ENCODE measurements around the gene MYO3B.
"Not testable (repeated sequence)": the region's sequence is repeated elsewhere in the genome, so short reads cannot be mapped to it uniquely, and the experiment has no call there.

MYO3B gene

GRCh38 chr2:170349269-170349668 is 171.3 kb downstream of the MYO3B start:
- not testable (repeated sequence) for DNase-seq; H4K8ac ChIP-seq (ENCODE audit: low read depth, low read length)

GRCh38 chr2:170350929-170351826 is 173.2 kb downstream of the MYO3B start:
- Histone ChIP-seq H4K8ac (ENCODE audit: low read depth, low read length) (no peak overlapping the region), H3K4ac (ENCODE audit: low read depth, low read length) (no peak overlapping the region), H3K23ac (ENCODE audit: low read length) (no peak overlapping the region), H2BK5ac (ENCODE audit: low read length) (peak overlapping the region; percentile 12), H3K79me1 (ENCODE audit: low read length) (no peaks in the 10 kb centered on the region), H3K56ac (ENCODE audit: low read length) (peak overlapping the region; percentile 28), H4K5ac (ENCODE audit: low read length) (no peak overlapping the region), H2BK15ac (replicated peaks; ENCODE audit: low read depth) (no peak overlapping the region), H3K4me1 (ENCODE audit: control insufficient read depth, low read depth, low read length) (peaks cover 11% of the 10 kb centered on the region), H3K27ac (ENCODE audit: low read depth, low read length) (no peak overlapping the region), H3K9ac (ENCODE audit: low read length) (no peak overlapping the region), H3K36me3 (ENCODE audit: control insufficient read depth, insufficient read depth, low read length) (no peaks in the 10 kb centered on the region), H3K4me3 (ENCODE audit: low read length) (no peak overlapping the region), H3K18ac (ENCODE audit: low read length) (no peak overlapping the region), H3K4me2 (ENCODE audit: low read length) (no peak overlapping the region), H2BK120ac (ENCODE audit: low read depth, low read length) (no peak overlapping the region), H3K27me3 (ENCODE audit: insufficient read depth, low read length, poor library complexity) (no peaks in the 10 kb centered on the region), H3K79me2 (ENCODE audit: control insufficient read depth, insufficient read depth, low read length) (no peaks in the 10 kb centered on the region), H2AK5ac (ENCODE audit: low read length) (peak overlapping the region; percentile 16)
- no CpG with 5 or more reads among the region's 4 CpGs for WGBS (ENCODE audit: extremely low coverage, insufficient coverage, low lambda C conversion rate)
- DNase-seq = no peak

More at GRCh38 chr2:170349269-170349668, 171.3 kb downstream of the MYO3B start:
- WGBS (ENCODE audit: extremely low coverage, insufficient coverage, low lambda C conversion rate) = no CpG with 5 or more reads among the region's 5 CpGs
- not testable (repeated sequence) for H3K9ac ChIP-seq (ENCODE audit: low read length); H3K27me3 ChIP-seq (ENCODE audit: insufficient read depth, low read length, poor library complexity); H2BK5ac ChIP-seq (ENCODE audit: low read length); H3K36me3 ChIP-seq (ENCODE audit: control insufficient read depth, insufficient read depth, low read length); H3K56ac ChIP-seq (ENCODE audit: low read length); H3K23ac ChIP-seq (ENCODE audit: low read length); H3K27ac ChIP-seq (ENCODE audit: low read depth, low read length); H3K79me1 ChIP-seq (ENCODE audit: low read length); H2AK5ac ChIP-seq (ENCODE audit: low read length); H2BK15ac ChIP-seq (replicated peaks; ENCODE audit: low read depth); H3K4ac ChIP-seq (ENCODE audit: low read depth, low read length); H3K79me2 ChIP-seq (ENCODE audit: control insufficient read depth, insufficient read depth, low read length); H3K4me3 ChIP-seq (ENCODE audit: low read length); H2BK120ac ChIP-seq (ENCODE audit: low read depth, low read length); H3K18ac ChIP-seq (ENCODE audit: low read length); H4K5ac ChIP-seq (ENCODE audit: low read length); H3K4me2 ChIP-seq (ENCODE audit: low read length); H3K4me1 ChIP-seq (ENCODE audit: control insufficient read depth, low read depth, low read length)

DNA sequence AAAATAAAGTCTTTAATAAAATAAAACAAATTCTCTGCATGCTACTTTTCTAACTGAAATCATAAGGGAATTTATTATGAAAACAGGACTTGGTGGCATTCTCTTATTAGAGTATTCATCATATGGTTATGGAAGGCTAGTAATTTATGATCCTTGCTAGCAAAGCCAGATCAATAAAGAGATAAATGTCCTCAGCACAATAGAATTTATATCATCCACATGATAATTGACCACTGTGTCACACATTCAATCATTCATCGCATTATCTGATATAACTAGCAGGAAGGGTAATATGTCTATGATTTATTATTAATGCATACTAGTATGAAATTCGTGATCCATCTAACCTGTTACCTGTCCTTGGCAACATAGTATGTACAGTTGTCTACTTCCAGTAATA is 175.8 kb downstream of the MYO3B start:
- DNase-seq = no peak
- Histone ChIP-seq H3K79me1 (ENCODE audit: low read length) (no peaks in the 10 kb centered on the region), H3K23ac (ENCODE audit: low read length) (no peak overlapping the region), H3K9ac (ENCODE audit: low read length) (no peak overlapping the region), H4K8ac (ENCODE audit: low read depth, low read length) (no peak overlapping the region), H3K27ac (ENCODE audit: low read depth, low read length) (peak overlapping the region; percentile 58), H3K4ac (ENCODE audit: low read depth, low read length) (no peak overlapping the region), H3K18ac (ENCODE audit: low read length) (peak overlapping the region; percentile 75), H3K79me2 (ENCODE audit: control insufficient read depth, insufficient read depth, low read length) (no peaks in the 10 kb centered on the region), H2BK120ac (ENCODE audit: low read depth, low read length) (no peak overlapping the region), H2BK5ac (ENCODE audit: low read length) (peak overlapping the region; percentile 43), H3K36me3 (ENCODE audit: control insufficient read depth, insufficient read depth, low read length) (no peaks in the 10 kb centered on the region), H3K4me1 (ENCODE audit: control insufficient read depth, low read depth, low read length) (peaks cover 11% of the 10 kb centered on the region), H3K4me2 (ENCODE audit: low read length) (no peak overlapping the region), H3K4me3 (ENCODE audit: low read length) (no peak overlapping the region), H2BK15ac (replicated peaks; ENCODE audit: low read depth) (no peak overlapping the region), H3K27me3 (ENCODE audit: insufficient read depth, low read length, poor library complexity) (no peaks in the 10 kb centered on the region), H4K5ac (ENCODE audit: low read length) (no peak overlapping the region), H3K56ac (ENCODE audit: low read length) (no peak overlapping the region), H2AK5ac (ENCODE audit: low read length) (no peak overlapping the region)
- no CpG with 5 or more reads among the region's 2 CpGs for WGBS (ENCODE audit: extremely low coverage, insufficient coverage, low lambda C conversion rate)

DNA sequence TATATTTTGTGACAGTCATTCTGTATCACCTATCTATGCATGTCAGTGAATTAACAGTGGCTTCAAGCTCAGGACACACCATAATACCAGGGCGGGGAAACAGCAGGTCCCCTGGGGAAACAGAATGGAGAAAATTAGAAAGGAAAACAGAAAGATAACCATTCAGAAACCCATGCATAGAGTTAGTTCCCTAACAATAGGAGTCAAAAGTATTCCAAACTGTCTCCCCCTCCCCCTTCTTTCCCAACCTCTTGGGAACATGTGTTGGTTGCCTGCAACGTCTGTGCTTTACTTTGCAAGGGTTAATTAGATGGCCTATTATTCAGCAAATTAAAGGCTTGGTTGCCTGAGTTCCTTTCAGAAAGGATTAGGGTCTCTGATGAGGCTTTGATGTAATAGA is 176.4 kb downstream of the MYO3B start:
- no CpG with 5 or more reads among the region's 2 CpGs for WGBS (ENCODE audit: extremely low coverage, insufficient coverage, low lambda C conversion rate)
- H4K5ac ChIP-seq (ENCODE audit: low read length) = no peak overlapping the region
- H2BK5ac ChIP-seq (ENCODE audit: low read length) = peak overlapping the region; percentile 39
- no peak overlapping the region for H2BK15ac ChIP-seq (replicated peaks; ENCODE audit: low read depth)
- H3K36me3 ChIP-seq (ENCODE audit: control insufficient read depth, insufficient read depth, low read length) = no peaks in the 10 kb centered on the region
- no peak overlapping the region for H3K23ac ChIP-seq (ENCODE audit: low read length)
- no peak overlapping the region for H3K9ac ChIP-seq (ENCODE audit: low read length)
- no peak overlapping the region for H3K4me2 ChIP-seq (ENCODE audit: low read length)
- DNase-seq = peak; percentile 68
- no peak overlapping the region for H4K8ac ChIP-seq (ENCODE audit: low read depth, low read length)
- H3K18ac ChIP-seq (ENCODE audit: low read length) = peak overlapping the region; percentile 16
- peak overlapping the region; percentile 65 for H2BK120ac ChIP-seq (ENCODE audit: low read depth, low read length)
- H3K4ac ChIP-seq (ENCODE audit: low read depth, low read length) = no peak overlapping the region
- no peak overlapping the region for H3K4me3 ChIP-seq (ENCODE audit: low read length)
- H3K56ac ChIP-seq (ENCODE audit: low read length) = no peak overlapping the region
- no peaks in the 10 kb centered on the region for H3K79me2 ChIP-seq (ENCODE audit: control insufficient read depth, insufficient read depth, low read length)
- no peaks in the 10 kb centered on the region for H3K79me1 ChIP-seq (ENCODE audit: low read length)
- peak overlapping the region; percentile 58 for H3K27ac ChIP-seq (ENCODE audit: low read depth, low read length)
- H3K27me3 ChIP-seq (ENCODE audit: insufficient read depth, low read length, poor library complexity) = no peaks in the 10 kb centered on the region
- H3K4me1 ChIP-seq (ENCODE audit: control insufficient read depth, low read depth, low read length) = peaks cover 11% of the 10 kb centered on the region
- no peak overlapping the region for H2AK5ac ChIP-seq (ENCODE audit: low read length)

DNA sequence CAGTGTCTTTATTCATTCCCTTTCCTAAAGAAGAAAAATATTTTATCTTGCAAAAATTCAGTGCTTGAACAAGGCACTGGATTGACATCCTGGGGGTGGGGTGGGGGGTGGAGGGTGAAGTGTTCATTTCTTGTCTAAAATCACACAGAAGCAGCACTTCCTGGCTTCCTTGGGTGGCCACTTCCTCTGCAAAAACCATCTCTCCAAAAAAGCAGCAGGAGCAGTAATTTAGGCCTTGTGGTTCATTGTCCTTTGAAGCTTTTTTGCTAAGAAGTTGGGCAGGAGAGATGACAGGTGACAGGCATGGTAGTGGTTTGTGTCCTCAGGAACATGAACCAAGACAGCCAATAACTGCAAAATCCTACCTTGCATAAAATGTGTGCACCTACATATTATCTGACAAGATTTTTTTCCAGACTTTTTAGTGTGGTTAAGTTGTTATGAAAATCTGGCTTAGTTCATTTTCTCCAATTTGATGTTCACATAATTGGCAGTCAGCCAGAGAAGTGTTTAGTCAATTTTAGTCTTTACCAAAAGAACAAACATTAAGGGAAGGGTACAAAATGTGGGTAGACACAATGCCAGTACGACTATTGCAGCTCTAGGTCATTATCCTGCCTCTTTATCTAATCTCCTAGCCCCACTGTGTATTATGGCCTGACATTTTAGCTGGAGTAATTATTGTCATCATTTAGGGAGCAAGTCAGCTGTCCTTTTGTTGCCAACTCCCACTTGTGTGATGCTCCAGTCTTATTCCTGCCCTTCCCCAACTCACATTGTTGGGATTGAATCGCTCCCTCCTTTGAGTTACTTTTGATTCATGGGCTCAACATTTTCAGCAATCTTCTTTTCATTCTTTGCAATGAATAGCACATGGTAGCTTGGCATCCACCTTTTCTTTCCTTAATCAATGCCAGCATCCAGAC is 177.2 kb downstream of the MYO3B start:
- Histone ChIP-seq H4K5ac (ENCODE audit: low read length) (no peak overlapping the region), H3K36me3 (ENCODE audit: control insufficient read depth, insufficient read depth, low read length) (no peaks in the 10 kb centered on the region), H3K18ac (ENCODE audit: low read length) (peak overlapping the region; percentile 16), H4K8ac (ENCODE audit: low read depth, low read length) (no peak overlapping the region), H3K56ac (ENCODE audit: low read length) (peak overlapping the region; percentile 69), H3K4ac (ENCODE audit: low read depth, low read length) (no peak overlapping the region), H3K27me3 (ENCODE audit: insufficient read depth, low read length, poor library complexity) (no peaks in the 10 kb centered on the region), H3K4me3 (ENCODE audit: low read length) (no peak overlapping the region), H3K23ac (ENCODE audit: low read length) (no peak overlapping the region), H3K79me1 (ENCODE audit: low read length) (no peaks in the 10 kb centered on the region), H3K4me2 (ENCODE audit: low read length) (no peak overlapping the region), H3K9ac (ENCODE audit: low read length) (no peak overlapping the region), H2AK5ac (ENCODE audit: low read length) (peak overlapping the region; percentile 75), H3K4me1 (ENCODE audit: control insufficient read depth, low read depth, low read length) (peaks cover 11% of the 10 kb centered on the region), H3K27ac (ENCODE audit: low read depth, low read length) (peak overlapping the region; percentile 56), H2BK120ac (ENCODE audit: low read depth, low read length) (peak overlapping the region; percentile 65), H2BK15ac (replicated peaks; ENCODE audit: low read depth) (peak overlapping the region; percentile 96), H3K79me2 (ENCODE audit: control insufficient read depth, insufficient read depth, low read length) (no peaks in the 10 kb centered on the region), H2BK5ac (ENCODE audit: low read length) (peak overlapping the region; percentile 77)
- no CpG with 5 or more reads among the region's 2 CpGs for WGBS (ENCODE audit: extremely low coverage, insufficient coverage, low lambda C conversion rate)
- no peak for DNase-seq
